Neutrophil (primary cell): ENCODE results near the gene IQCM.

Experiments used
- H3K27ac ChIP-seq: fragments of 200-600 bp; sonication (generic); 2 replicates; pipeline ENCODE4 v1.5.1; 2016; ENCODE audit warnings: mild to moderate bottlenecking, moderate library complexity
- H3K27me3 ChIP-seq: fragments of 200-600 bp; sonication (generic); 2 replicates; pipeline ENCODE4 v1.6.0; 2016; ENCODE audit warnings: mild to moderate bottlenecking
- H3K36me3 ChIP-seq: fragments of 200-600 bp; sonication (generic); 2 replicates; pipeline ENCODE4 v1.5.1; 2017
- H3K4me1 ChIP-seq, 2 experiments: fragments of 200-600 bp in 1 of 2; sonication (generic) in 1 of 2; 1 replicate in 1 of 2; 2 replicates in 1 of 2; pipeline versions ENCODE4 v1.5.1 to v1.6.1; 2013 to 2016; ENCODE audit warnings: low read depth in 1 of 2, low read length in 1 of 2, mild to moderate bottlenecking in 1 of 2, moderate library complexity in 1 of 2; ENCODE audit not compliant: control insufficient read depth in 1 of 2, insufficient read depth in 1 of 2
- H3K4me3 ChIP-seq, 2 experiments: fragments of 200-600 bp in 1 of 2; sonication (generic) in 1 of 2; 1 replicate in 1 of 2; 2 replicates in 1 of 2; pipeline ENCODE4 v1.5.1; 2013 to 2016; ENCODE audit warnings: low read depth in 1 of 2, low read length in 1 of 2, mild to moderate bottlenecking in 1 of 2, moderate library complexity in 1 of 2
- H3K9me3 ChIP-seq: fragments of 200-600 bp; sonication (generic); 2 replicates; pipeline ENCODE4 v1.5.1; 2016
- CTCF ChIP-seq: fragments of 200-600 bp; sonication (generic); IDR thresholded peaks from 2 replicates; pipeline ENCODE4 v1.5.1; 2016; ENCODE audit warnings: antibody characterized with exemption

The IQCM gene

GRCh38 chr4:149328161-149328560 is 487.5 kb downstream of the IQCM start:
- TF ChIP-seq CTCF, result no peak
- no peaks in the 10 kb centered on the region for H3K36me3 ChIP-seq
- no peaks in the 10 kb centered on the region for H3K9me3 ChIP-seq
- H3K27me3 ChIP-seq, result no peaks in the 10 kb centered on the region
- no peaks in the 10 kb centered on the region for H3K4me1 ChIP-seq
- no peak overlapping the region for H3K4me3 ChIP-seq
- H3K27ac ChIP-seq, result no peak overlapping the region

- Histone ChIP-seq H3K4me1 (no peaks in the 10 kb centered on the region), H3K4me3 (no peak overlapping the region), H3K27me3 (no peaks in the 10 kb centered on the region), H3K9me3 (no peaks in the 10 kb centered on the region), H3K27ac (no peak overlapping the region), H3K36me3 (no peaks in the 10 kb centered on the region)
- TF ChIP-seq CTCF, result no peak
Observed at GRCh38 chr4:149322203-149322602, 493.4 kb downstream of the IQCM start.

- no peaks in the 10 kb centered on the region for H3K36me3 ChIP-seq
- no peak overlapping the region for H3K27ac ChIP-seq
- H3K4me3 ChIP-seq, result no peak overlapping the region
- no peak for TF ChIP-seq CTCF
- H3K27me3 ChIP-seq, result no peaks in the 10 kb centered on the region
- H3K4me1 ChIP-seq, result no peaks in the 10 kb centered on the region
- H3K9me3 ChIP-seq, result no peaks in the 10 kb centered on the region
Observed at GRCh38 chr4:149321438-149321837, 494.2 kb downstream of the IQCM start.

GRCh38 chr4:149311076-149311475 is 504.6 kb downstream of the IQCM start:
- no peak overlapping the region for H3K27ac ChIP-seq

GRCh38 chr4:149306537-149306936 is 509.1 kb downstream of the IQCM start:
- no peak for TF ChIP-seq CTCF
- H3K4me1 ChIP-seq, result no peaks in the 10 kb centered on the region
- H3K27me3 ChIP-seq, result no peaks in the 10 kb centered on the region
- no peaks in the 10 kb centered on the region for H3K36me3 ChIP-seq
- H3K9me3 ChIP-seq, result no peaks in the 10 kb centered on the region
- H3K27ac ChIP-seq, result no peak overlapping the region
- H3K4me3 ChIP-seq, result no peak overlapping the region

More at GRCh38 chr4:149311076-149311475, 504.6 kb downstream of the IQCM start:
- TF ChIP-seq CTCF, result no peak
- H3K4me3 ChIP-seq, result no peak overlapping the region
- no peaks in the 10 kb centered on the region for H3K4me1 ChIP-seq
- no peaks in the 10 kb centered on the region for H3K36me3 ChIP-seq
- no peaks in the 10 kb centered on the region for H3K9me3 ChIP-seq
- H3K27me3 ChIP-seq, result no peaks in the 10 kb centered on the region
